SK-N-MC (cell line): ENCODE data around the gene INAFM1.

Experiments used
- EZH2 ChIP-seq: fragments of 200-600 bp; sonication (generic); IDR thresholded peaks from one replicate; pipeline ENCODE4 v1.6.1; 2017; ENCODE audit warnings: antibody characterized with exemption
- POLR2AphosphoS5 ChIP-seq: IDR thresholded peaks from 2 replicates; pipeline ENCODE4 v1.6.1; 2012; ENCODE audit warnings: mild to moderate bottlenecking, low read depth, low read length, borderline replicate concordance

DNA sequence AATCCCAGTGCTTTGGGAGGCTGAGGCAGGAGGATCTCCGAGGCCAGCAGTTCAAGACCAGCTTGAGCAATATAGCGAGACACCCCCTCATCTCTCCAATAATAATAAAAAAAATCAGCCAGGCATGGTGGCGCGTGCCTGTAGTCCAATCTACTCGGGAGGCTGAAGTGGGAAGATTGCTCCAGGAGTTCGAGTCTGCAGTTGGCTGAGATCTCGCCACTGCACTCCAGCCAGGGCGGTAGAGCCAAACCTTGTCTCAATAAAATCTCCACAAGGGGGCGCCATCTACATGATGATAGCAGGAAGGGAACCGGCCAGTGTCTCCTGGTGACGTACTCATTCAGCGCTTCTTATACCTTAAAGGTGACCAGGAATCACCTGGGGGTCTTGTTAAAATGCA, 21.4 kb downstream of the INAFM1 start:
- TF ChIP-seq POLR2AphosphoS5, result no peak
- no peak for TF ChIP-seq EZH2
